ENCODE results near the gene NCAM1. TPM values are rescaled to one million over a fixed set of nuclear protein-coding genes. Genes with fewer than 3 reads are reported as not detected.

NCAM1 gene
- total RNA-seq, 4 donors from 2014 or later = 7.2 to 18.6 (median 14.4) TPM

DNA sequence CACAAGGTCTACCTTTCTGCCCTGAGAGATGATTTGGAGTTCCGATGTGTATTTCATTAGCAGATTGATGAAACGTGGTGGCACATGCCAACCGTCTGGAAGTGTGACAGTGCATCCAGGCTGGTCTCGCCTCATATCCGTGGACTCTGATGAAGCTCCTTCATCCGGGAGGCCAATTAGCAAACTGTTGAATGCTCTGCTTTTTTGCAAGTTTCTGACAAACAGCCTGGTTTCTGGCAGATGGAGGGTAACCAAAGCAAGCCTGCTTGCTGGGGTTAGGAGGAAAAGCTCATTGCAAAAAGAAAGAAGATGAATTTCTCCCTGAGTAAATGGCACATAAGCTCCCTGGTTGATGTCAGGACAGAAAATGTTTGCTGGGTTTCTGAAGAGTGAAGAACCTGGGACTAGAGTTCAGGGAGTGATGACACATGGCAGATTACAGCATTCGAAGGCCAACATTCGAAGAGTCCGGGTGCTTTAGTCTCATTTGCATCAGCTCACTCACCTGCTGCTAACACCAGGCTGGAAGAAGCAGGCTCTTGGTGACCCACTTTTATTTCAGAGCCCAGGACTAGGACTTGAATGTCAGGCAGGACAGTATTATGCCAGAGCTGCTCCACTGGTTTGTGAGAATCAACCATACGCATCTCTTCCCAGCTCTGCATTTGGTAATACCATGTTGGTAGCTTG lies 217.3 kb downstream of the NCAM1 start:
- Histone ChIP-seq H3K27me3 (no peaks in the 10 kb centered on the region), H3K4me3 (no peak overlapping the region), H3K27ac (no peak overlapping the region), H3K4me1 (no peaks in the 10 kb centered on the region), H3K36me3 (no peaks in the 10 kb centered on the region), H3K9me3 (no peaks in the 10 kb centered on the region)
- in situ Hi-C loops (cut with MboI; ENCODE audit: low pct_ligation_motif_present in 1 of 4, low pct_unique_long_range_greater_than_20kb in 1 of 4, low sequenced_read_pairs in 3 of 4) (loop anchor here in 1 of 4 donors (10.0 kb wide), 1 partner anchor 64 kb away; no protein-coding TSS in a partner anchor), intact Hi-C loops (cut with DNase I; ENCODE audit: low total_unique reads) (no loop called here)
- 90% methylated on average over 7 to 10 of the region's 10 CpGs for WGBS, 2 donors (ENCODE audit: low coverage in 1 of 2)
- DNase-seq = no peak
- TF ChIP-seq, protein P1, sequence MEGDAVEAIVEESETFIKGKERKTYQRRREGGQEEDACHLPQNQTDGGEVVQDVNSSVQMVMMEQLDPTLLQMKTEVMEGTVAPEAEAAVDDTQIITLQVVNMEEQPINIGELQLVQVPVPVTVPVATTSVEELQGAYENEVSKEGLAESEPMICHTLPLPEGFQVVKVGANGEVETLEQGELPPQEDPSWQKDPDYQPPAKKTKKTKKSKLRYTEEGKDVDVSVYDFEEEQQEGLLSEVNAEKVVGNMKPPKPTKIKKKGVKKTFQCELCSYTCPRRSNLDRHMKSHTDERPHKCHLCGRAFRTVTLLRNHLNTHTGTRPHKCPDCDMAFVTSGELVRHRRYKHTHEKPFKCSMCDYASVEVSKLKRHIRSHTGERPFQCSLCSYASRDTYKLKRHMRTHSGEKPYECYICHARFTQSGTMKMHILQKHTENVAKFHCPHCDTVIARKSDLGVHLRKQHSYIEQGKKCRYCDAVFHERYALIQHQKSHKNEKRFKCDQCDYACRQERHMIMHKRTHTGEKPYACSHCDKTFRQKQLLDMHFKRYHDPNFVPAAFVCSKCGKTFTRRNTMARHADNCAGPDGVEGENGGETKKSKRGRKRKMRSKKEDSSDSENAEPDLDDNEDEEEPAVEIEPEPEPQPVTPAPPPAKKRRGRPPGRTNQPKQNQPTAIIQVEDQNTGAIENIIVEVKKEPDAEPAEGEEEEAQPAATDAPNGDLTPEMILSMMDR (IDR thresholded peaks at IDR 0.05) = no peak
- TF ChIP-seq POLR2A (IDR thresholded peaks at IDR 0.05) (no peak), POLR2AphosphoS5 (IDR thresholded peaks at IDR 0.05) (no peak)

- Histone ChIP-seq H3K36me3 (no peaks in the 10 kb centered on the region), H3K27ac (no peak overlapping the region), H3K4me3 (no peak overlapping the region), H3K9me3 (no peaks in the 10 kb centered on the region), H3K27me3 (no peaks in the 10 kb centered on the region), H3K4me1 (no peaks in the 10 kb centered on the region)
- intact Hi-C loops (cut with DNase I; ENCODE audit: low total_unique reads) = no loop called here
- in situ Hi-C loops (cut with MboI; ENCODE audit: low pct_ligation_motif_present in 1 of 4, low pct_unique_long_range_greater_than_20kb in 1 of 4, low sequenced_read_pairs in 3 of 4) = loop anchor here in 1 of 4 donors (10.0 kb wide), 1 partner anchor 64 kb away; no protein-coding TSS in a partner anchor
- WGBS, 2 donors (ENCODE audit: low coverage in 1 of 2) = 65 to 85% methylated on average over 2 of the region's 2 CpGs
- DNase-seq = no peak
- TF ChIP-seq EP300 (IDR thresholded peaks at IDR 0.05; ENCODE audit: low read depth) (no peak), POLR2A (IDR thresholded peaks at IDR 0.05) (no peak), POLR2AphosphoS5 (IDR thresholded peaks at IDR 0.05) (no peak)
- TF ChIP-seq, protein P1 (IDR thresholded peaks at IDR 0.05) = no peak
Measured at GRCh38 chr11:113179181-113179704, 218.0 kb downstream of the NCAM1 start.

DNA sequence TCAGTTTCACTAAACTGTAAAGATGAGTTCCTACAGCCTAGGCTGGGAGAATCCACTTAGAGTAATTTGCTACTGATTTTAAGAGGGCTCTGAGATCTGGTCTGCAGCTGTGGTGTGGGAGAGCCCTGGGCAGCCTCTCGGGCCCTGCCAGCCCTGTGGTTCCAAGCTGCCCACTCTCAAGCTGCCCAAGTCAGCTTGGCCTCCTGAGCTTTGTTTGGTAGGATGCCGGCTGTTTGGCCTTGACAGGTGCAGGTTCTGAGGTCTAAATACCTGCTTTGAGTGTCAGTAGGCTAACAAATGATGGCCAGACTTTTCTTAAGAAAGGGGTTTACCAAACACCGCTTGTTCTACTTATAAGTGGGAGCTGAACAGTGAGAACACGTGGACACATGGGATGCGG lies 219.9 kb downstream of the NCAM1 start:
- Histone ChIP-seq H3K27me3 (no peaks in the 10 kb centered on the region), H3K9me3 (no peaks in the 10 kb centered on the region), H3K36me3 (no peaks in the 10 kb centered on the region), H3K4me1 (no peaks in the 10 kb centered on the region), H3K27ac (no peak overlapping the region), H3K4me3 (no peak overlapping the region)
- in situ Hi-C loops (cut with MboI; ENCODE audit: low pct_ligation_motif_present in 1 of 4, low pct_unique_long_range_greater_than_20kb in 1 of 4, low sequenced_read_pairs in 3 of 4) = no loop called here
- no peak for DNase-seq
- 92 to 100% methylated on average over 3 to 5 of the region's 5 CpGs for WGBS, 2 donors (ENCODE audit: low coverage in 1 of 2)
- TF ChIP-seq POLR2A (IDR thresholded peaks at IDR 0.05) (no peak), EP300 (IDR thresholded peaks at IDR 0.05; ENCODE audit: low read depth) (no peak), POLR2AphosphoS5 (IDR thresholded peaks at IDR 0.05) (no peak)
- TF ChIP-seq, protein P1 (IDR thresholded peaks at IDR 0.05) = no peak
- intact Hi-C loops (cut with DNase I; ENCODE audit: low total_unique reads) = no loop called here

- TF ChIP-seq, protein P1 (IDR thresholded peaks at IDR 0.05) = no peak
- intact Hi-C loops (cut with DNase I; ENCODE audit: low total_unique reads) (no loop called here), in situ Hi-C loops (cut with MboI; ENCODE audit: low pct_ligation_motif_present in 1 of 4, low pct_unique_long_range_greater_than_20kb in 1 of 4, low sequenced_read_pairs in 3 of 4) (no loop called here)
- no peak for DNase-seq
- no peaks in the 10 kb centered on the region for H3K4me1 ChIP-seq
- no peaks in the 10 kb centered on the region for H3K36me3 ChIP-seq
- 75 to 78% methylated on average over 4 to 5 of the region's 6 CpGs for WGBS, 2 donors (ENCODE audit: low coverage in 1 of 2)
- H3K27me3 ChIP-seq = no peaks in the 10 kb centered on the region
- H3K4me3 ChIP-seq = no peak overlapping the region
- no peaks in the 10 kb centered on the region for H3K9me3 ChIP-seq
- no peak overlapping the region for H3K27ac ChIP-seq
Measured at GRCh38 chr11:113182288-113182687, 221.1 kb downstream of the NCAM1 start.

All from transverse colon (tissue), 4 donors.